A549 (cell line): ENCODE results near the gene OR6B2. TPM values are rescaled to one million over a fixed set of nuclear protein-coding genes. Genes with fewer than 3 reads are reported as not detected.

Source experiments
- ATAC-seq, 2 experiments: fragments of 200-7000 bp in 1 of 2; fragments of >200 bp in 1 of 2; cut with Nextera tagmentation in 1 of 2; cut with Tn5 transposase in 1 of 2; 3 replicates each; pipeline versions ENCODE4 v1.8.0 to v1.9.1; 2018 to 2020; ENCODE audit warnings: mild to moderate bottlenecking in 1 of 2, moderate library complexity in 1 of 2
- CTCF ChIA-PET: fragments of 300-600 bp; sonication (Branson Sonifier 250); formaldehyde crosslinking; extraction: SDS; loops from one replicate; lab custom pipeline; 2021; ENCODE audit warnings: antibody characterized with exemption, inconsistent platforms; lab: Yijun Ruan, JAX
- POLR2A ChIA-PET: fragments of 350-600 bp; formaldehyde crosslinking; extraction: SDS; loops from one replicate; lab custom pipeline; 2021; ENCODE audit warnings: antibody characterized with exemption, inconsistent platforms; lab: Yijun Ruan, JAX
- DNase-seq, 2 experiments: peaks; one replicate each; pipeline versions ENCODE4 v3.0.0 to v3.0.0-alpha.2; 2011 to 2016; ENCODE audit warnings: low read depth in 1 of 2, low spot score in 1 of 2
- FAIRE-seq: peaks from 2 replicates; lab custom pipeline; 2011; peaks lifted over from hg19 to GRCh38; lab: Jason Lieb, UNC
- H3K27ac ChIP-seq, 2 experiments: fragments of >200 bp; sonication (Bioruptor Twin); formaldehyde crosslinking; 3 replicates each; pipeline ENCODE4 v1.5.1; 2016 to 2017
- H3K4me1 ChIP-seq: fragments of >200 bp; sonication (Bioruptor Twin); formaldehyde crosslinking; 3 replicates; pipeline ENCODE4 v1.6.1; 2016
- H3K4me2 ChIP-seq: fragments of >200 bp; sonication (Bioruptor Twin); formaldehyde crosslinking; 3 replicates; pipeline ENCODE4 v1.6.1; 2016
- H3K4me3 ChIP-seq: fragments of >200 bp; sonication (Bioruptor Twin); formaldehyde crosslinking; 3 replicates; pipeline ENCODE4 v1.5.1; 2016
- H3K9me3 ChIP-seq: fragments of >200 bp; sonication (Bioruptor Twin); formaldehyde crosslinking; 3 replicates; pipeline ENCODE4 v1.6.1; 2016
- ATOH8 ChIP-seq: fragments of 250-450 bp; sonication (Bioruptor Pico); IDR thresholded peaks from 2 replicates; pipeline ENCODE4 v1.5.0; 2020; ENCODE audit warnings: low read depth, mild to moderate bottlenecking, moderate library complexity
- BHLHE40 ChIP-seq: IDR thresholded peaks from 2 replicates; pipeline ENCODE4 v1.6.1; 2012; ENCODE audit warnings: low read depth, low read length, inconsistent platforms
- CBX2 ChIP-seq: fragments of 200-600 bp; sonication (generic); IDR thresholded peaks from 2 replicates; pipeline ENCODE4 v1.6.1; 2016; ENCODE audit warnings: low read depth, mild to moderate bottlenecking, borderline replicate concordance
- CHD2 ChIP-seq: fragments of 150-350 bp; IDR thresholded peaks from 2 replicates; pipeline ENCODE4 v1.6.1; 2014; ENCODE audit warnings: low read length; ENCODE audit not compliant: partially characterized antibody
- CTCF ChIP-seq: fragments of >200 bp; sonication (Bioruptor Twin); formaldehyde crosslinking; IDR thresholded peaks from 3 replicates; pipeline ENCODE4 v1.5.1; 2016
- E2F6 ChIP-seq: IDR thresholded peaks from 2 replicates; pipeline ENCODE4 v1.6.1; 2012; ENCODE audit warnings: low read depth, borderline replicate concordance
- EHF ChIP-seq: fragments of 250-450 bp; sonication (Bioruptor Pico); IDR thresholded peaks from 2 replicates; pipeline ENCODE4 v1.5.0; 2020; ENCODE audit warnings: mild to moderate bottlenecking
- EHMT2 ChIP-seq: fragments of 200-600 bp; sonication (generic); IDR thresholded peaks from 2 replicates; pipeline ENCODE4 v1.6.1; 2016; ENCODE audit warnings: antibody characterized with exemption, low read depth, mild to moderate bottlenecking, moderate library complexity
- EP300 ChIP-seq, 2 experiments: fragments of >200 bp; sonication (Bioruptor Twin); formaldehyde crosslinking; IDR thresholded peaks; 2 replicates in 1 of 2; 3 replicates in 1 of 2; pipeline ENCODE4 v1.6.1; 2016 to 2017
- FOSB ChIP-seq: fragments of 250-450 bp; sonication (Bioruptor Pico); IDR thresholded peaks from 2 replicates; pipeline ENCODE4 v1.5.0; 2020; ENCODE audit warnings: mild to moderate bottlenecking, moderate library complexity
- FOSL2 ChIP-seq, 2 experiments: fragments of 450-650 bp in 1 of 2; fragments of >200 bp in 1 of 2; sonication (Bioruptor Twin) in 1 of 2; formaldehyde crosslinking; IDR thresholded peaks; 2 replicates each; pipeline versions ENCODE4 v1.5.0 to v1.6.1; 2016 to 2020; ENCODE audit warnings: mild to moderate bottlenecking in 1 of 2, moderate library complexity in 1 of 2
- FOXS1 ChIP-seq: fragments of 250-450 bp; sonication (Bioruptor Pico); IDR thresholded peaks from 2 replicates; pipeline ENCODE4 v1.5.0; 2020; ENCODE audit warnings: mild to moderate bottlenecking, moderate library complexity
- HDAC2 ChIP-seq: fragments of 200-600 bp; sonication (generic); IDR thresholded peaks from 2 replicates; pipeline ENCODE4 v1.6.1; 2016
- HES2 ChIP-seq: fragments of >200 bp; sonication (Bioruptor Twin); formaldehyde crosslinking; IDR thresholded peaks from 2 replicates; pipeline ENCODE4 v1.6.1; 2016
- HOXA7 ChIP-seq: fragments of 250-450 bp; sonication (Bioruptor Pico); IDR thresholded peaks from 2 replicates; pipeline ENCODE4 v1.5.0; 2020; ENCODE audit warnings: mild to moderate bottlenecking, moderate library complexity
- JUN ChIP-seq, 2 experiments: fragments of >200 bp; sonication (Bioruptor Twin); formaldehyde crosslinking; IDR thresholded peaks; 2 replicates in 1 of 2; 3 replicates in 1 of 2; pipeline ENCODE4 v1.6.1; 2016 to 2017
- KDM1A ChIP-seq: fragments of 200-600 bp; sonication (generic); IDR thresholded peaks from 2 replicates; pipeline ENCODE4 v1.6.1; 2016; ENCODE audit warnings: low read depth, mild to moderate bottlenecking
- KDM5A ChIP-seq: fragments of 200-600 bp; sonication (generic); IDR thresholded peaks from 2 replicates; pipeline ENCODE4 v1.6.1; 2016; ENCODE audit warnings: antibody characterized with exemption, mild to moderate bottlenecking
- MAZ ChIP-seq: fragments of 150-350 bp; IDR thresholded peaks from 2 replicates; pipeline ENCODE4 v1.6.1; 2014; ENCODE audit warnings: antibody characterized with exemption, low read depth, low read length, borderline replicate concordance
- NPAS2 ChIP-seq: fragments of 250-450 bp; sonication (Bioruptor Pico); IDR thresholded peaks from 2 replicates; pipeline ENCODE4 v1.8.0; 2022; ENCODE audit warnings: mild to moderate bottlenecking, moderate library complexity, borderline replicate concordance
- NR3C1 ChIP-seq: fragments of >200 bp; sonication (Bioruptor Twin); formaldehyde crosslinking; IDR thresholded peaks from 3 replicates; pipeline ENCODE4 v1.6.1; 2017
- RAD21 ChIP-seq, 2 experiments: fragments of >200 bp in 1 of 2; sonication (Bioruptor Twin) in 1 of 2; formaldehyde crosslinking in 1 of 2; IDR thresholded peaks in 1 of 2; conservative IDR thresholded peaks in 1 of 2; 2 replicates in 1 of 2; 3 replicates in 1 of 2; pipeline ENCODE4 v1.6.1; 2012 to 2018; ENCODE audit warnings: inconsistent platforms in 1 of 2
- RCOR1 ChIP-seq: fragments of 150-350 bp; IDR thresholded peaks from 2 replicates; pipeline ENCODE4 v1.6.1; 2014; ENCODE audit warnings: antibody characterized with exemption, low read length, low read depth
- SMC3 ChIP-seq: fragments of >200 bp; sonication (Bioruptor Twin); formaldehyde crosslinking; IDR thresholded peaks from 3 replicates; pipeline ENCODE4 v1.6.1; 2018; ENCODE audit warnings: inconsistent platforms
- SREBF2 ChIP-seq: fragments of 450-650 bp; IDR thresholded peaks from 2 replicates; pipeline ENCODE4 v1.6.1; 2014; ENCODE audit warnings: mild to moderate bottlenecking, moderate library complexity
- TP53 ChIP-seq: fragments of 250-450 bp; sonication (Bioruptor Pico); IDR thresholded peaks from 2 replicates; pipeline ENCODE4 v1.5.0; 2021; ENCODE audit warnings: mild to moderate bottlenecking, moderate library complexity
- ZFP36 ChIP-seq: fragments of 450-650 bp; IDR thresholded peaks from 2 replicates; pipeline ENCODE4 v1.6.1; 2014; ENCODE audit warnings: borderline replicate concordance; ENCODE audit not compliant: partially characterized antibody
- ZNF302 ChIP-seq: fragments of 250-450 bp; sonication (Bioruptor Pico); IDR thresholded peaks from 2 replicates; pipeline ENCODE4 v1.9.0; 2021; ENCODE audit warnings: inconsistent platforms, mild to moderate bottlenecking, moderate library complexity
- WGBS: methylation state at CpG from one replicate; pipeline ENCODE4 v1.1.6; 2017; ENCODE audit errors: missing lambda C conversion rate; 5-methylcytosine and 5-hydroxymethylcytosine counted together
- polyA plus RNA-seq, 4 experiments: library from polyadenylated mRNA; depleted of rRNA in 3 of 4; stranded (reverse); fragments of >200 nt; fragmentation: RNase III in 1 of 4; extraction: RNeasy Plus Mini Kit Qiagen cat#74134 plus additional on column Dnase treatment in 1 of 4; gene quantifications; 2 replicates in 3 of 4; 3 replicates in 1 of 4; pipeline ENCODE4 v1.2.3, GENCODE V29; 2011 to 2017
- TF ChIP-seq, protein P1 (sequence below): fragments of 150-350 bp; IDR thresholded peaks from 2 replicates; pipeline ENCODE4 v1.6.1; 2014; ENCODE audit warnings: low read depth, mild to moderate bottlenecking, low read length
- TF ChIP-seq, protein P2 (sequence below): IDR thresholded peaks from 2 replicates; pipeline ENCODE4 v1.6.1; 2012

The OR6B2 gene
- polyA plus RNA-seq, 2 of the 4 experiments (the other 2 are of a cell fraction), result not detected

DNA sequence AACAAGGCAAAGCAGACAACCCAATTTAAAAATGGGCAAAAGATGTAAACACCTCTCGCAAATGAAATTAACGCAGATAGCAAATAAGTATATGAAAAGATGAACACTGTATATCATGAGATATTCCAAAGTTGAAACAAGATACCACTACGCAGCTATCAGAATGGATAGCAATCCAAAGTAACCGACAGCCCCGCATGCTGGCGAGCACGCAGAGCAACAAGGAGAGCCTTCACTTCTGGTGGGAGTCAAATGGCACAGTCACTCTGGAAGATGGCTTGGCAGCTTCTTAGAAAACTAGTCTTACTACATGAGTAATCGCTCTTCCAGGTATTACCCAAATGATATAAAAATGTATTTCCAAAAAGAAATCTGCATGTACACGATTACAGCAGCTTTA lies 6.4 kb downstream of the OR6B2 start:
- 84% methylated on average over 9 of the region's 9 CpGs for WGBS
- FAIRE-seq (no peak), DNase-seq (no peak), ATAC-seq (no peak)
- peak overlapping the region; percentile 85 for H3K4me2 ChIP-seq
- H3K9me3 ChIP-seq, result peaks cover 4% of the 10 kb centered on the region; the same call in 2 of the 3 replicates
- H3K4me3 ChIP-seq, result peak overlapping the region; percentile 98; the same call in 1 of the 3 replicates
- no peak for TF ChIP-seq ATOH8
- TF ChIP-seq NPAS2 (CRISPR knock-in tag), result no peak
- TF ChIP-seq ZFP36, result no peak
- TF ChIP-seq, protein P1, sequence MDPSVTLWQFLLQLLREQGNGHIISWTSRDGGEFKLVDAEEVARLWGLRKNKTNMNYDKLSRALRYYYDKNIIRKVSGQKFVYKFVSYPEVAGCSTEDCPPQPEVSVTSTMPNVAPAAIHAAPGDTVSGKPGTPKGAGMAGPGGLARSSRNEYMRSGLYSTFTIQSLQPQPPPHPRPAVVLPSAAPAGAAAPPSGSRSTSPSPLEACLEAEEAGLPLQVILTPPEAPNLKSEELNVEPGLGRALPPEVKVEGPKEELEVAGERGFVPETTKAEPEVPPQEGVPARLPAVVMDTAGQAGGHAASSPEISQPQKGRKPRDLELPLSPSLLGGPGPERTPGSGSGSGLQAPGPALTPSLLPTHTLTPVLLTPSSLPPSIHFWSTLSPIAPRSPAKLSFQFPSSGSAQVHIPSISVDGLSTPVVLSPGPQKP, result no peak
- no peak for TF ChIP-seq HDAC2
- TF ChIP-seq EHMT2, result no peak
- TF ChIP-seq RCOR1, result no peak
- no peak for TF ChIP-seq RAD21 (conservative IDR thresholded peaks at IDR 0.05 in 1 of 2, IDR thresholded peaks at IDR 0.05 in 1 of 2)
- TF ChIP-seq FOSL2 (IDR thresholded peaks at IDR 0.05), result no peak
- TF ChIP-seq FOSL2 (CRISPR knock-in tag; IDR thresholded peaks at IDR 0.05), result no peak
- no peak for TF ChIP-seq CBX2
- H3K27ac ChIP-seq, result no peak overlapping the region
- H3K4me1 ChIP-seq, result peaks cover 12% of the 10 kb centered on the region
- ChIA-PET POLR2A (no interaction called here), CTCF (interaction anchor here (0.7 to 2.7 kb wide), 2 partner anchors 10 to 742 kb away, joined by 3 to 9 read pairs; no protein-coding TSS in a partner anchor)

DNA sequence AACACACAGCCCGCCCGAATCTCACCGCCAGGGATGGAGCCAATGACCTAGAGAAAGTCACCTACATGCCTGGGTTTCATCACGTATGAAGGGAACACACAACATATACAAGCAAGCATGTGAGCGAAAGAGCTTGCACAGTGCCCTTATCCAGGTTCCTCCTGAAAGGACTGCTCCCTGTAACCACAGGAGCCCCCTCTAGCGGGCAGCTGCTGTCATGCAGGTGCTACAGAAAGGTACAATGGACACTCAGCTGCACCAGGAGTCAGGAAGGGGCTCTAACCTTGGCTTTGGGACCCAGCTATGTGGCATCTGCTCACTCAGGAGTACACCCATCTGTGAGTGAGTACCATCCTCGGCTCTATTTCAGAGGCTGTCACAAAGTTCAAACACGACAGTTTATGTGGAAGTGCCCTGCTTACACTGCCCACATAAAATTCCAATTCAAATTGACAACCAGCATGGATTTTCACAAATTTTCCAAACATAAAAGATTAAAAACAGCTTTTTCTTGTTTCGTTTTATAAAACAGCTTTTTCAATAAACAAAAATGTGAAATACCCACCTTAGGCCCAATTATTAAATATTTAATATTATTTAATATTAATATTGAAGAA lies 8.6 kb downstream of the OR6B2 start:
- ATAC-seq, result peak; percentile 73 to 78; a peak in 5 of 6 replicates
- no peak overlapping the region for H3K4me2 ChIP-seq
- no peak for FAIRE-seq
- peaks cover 4% of the 10 kb centered on the region; the same call in 2 of the 3 replicates for H3K9me3 ChIP-seq
- 48% methylated on average over 9 of the region's 9 CpGs for WGBS
- no peak for TF ChIP-seq FOXS1
- TF ChIP-seq ZNF302 (CRISPR knock-in tag), result no peak
- no peak for TF ChIP-seq EP300 (IDR thresholded peaks at IDR 0.05)
- TF ChIP-seq EHF, result no peak
- TF ChIP-seq MAZ, result no peak
- TF ChIP-seq HES2, result no peak
- TF ChIP-seq CHD2, result no peak
- TF ChIP-seq FOSB (CRISPR knock-in tag), result no peak
- TF ChIP-seq RAD21 (conservative IDR thresholded peaks at IDR 0.05 in 1 of 2, IDR thresholded peaks at IDR 0.05 in 1 of 2), result peak; percentile 28 to 38; a peak in 2 of 5 replicates
- no peak for TF ChIP-seq BHLHE40
- TF ChIP-seq SMC3, result peak; percentile 24; the same call in 1 of the 3 replicates
- TF ChIP-seq CTCF, result peak; percentile 67
- TF ChIP-seq, protein P2, sequence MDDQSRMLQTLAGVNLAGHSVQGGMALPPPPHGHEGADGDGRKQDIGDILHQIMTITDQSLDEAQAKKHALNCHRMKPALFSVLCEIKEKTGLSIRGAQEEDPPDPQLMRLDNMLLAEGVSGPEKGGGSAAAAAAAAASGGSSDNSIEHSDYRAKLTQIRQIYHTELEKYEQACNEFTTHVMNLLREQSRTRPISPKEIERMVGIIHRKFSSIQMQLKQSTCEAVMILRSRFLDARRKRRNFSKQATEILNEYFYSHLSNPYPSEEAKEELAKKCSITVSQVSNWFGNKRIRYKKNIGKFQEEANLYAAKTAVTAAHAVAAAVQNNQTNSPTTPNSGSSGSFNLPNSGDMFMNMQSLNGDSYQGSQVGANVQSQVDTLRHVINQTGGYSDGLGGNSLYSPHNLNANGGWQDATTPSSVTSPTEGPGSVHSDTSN, result no peak
- no peak for TF ChIP-seq HOXA7 (CRISPR knock-in tag)
- TF ChIP-seq NR3C1, result no peak
- no peak for TF ChIP-seq JUN (IDR thresholded peaks at IDR 0.05)
- no peak for TF ChIP-seq SREBF2
- TF ChIP-seq TP53 (CRISPR knock-in tag), result no peak
- TF ChIP-seq KDM5A, result no peak
- no peak for TF ChIP-seq E2F6
- no peak for TF ChIP-seq EHMT2
- no peak for TF ChIP-seq KDM1A
- no peak for TF ChIP-seq HDAC2
- no peak for TF ChIP-seq CBX2
- POLR2A ChIA-PET, result no interaction called here
- H3K4me1 ChIP-seq, result peaks cover 12% of the 10 kb centered on the region
- H3K4me3 ChIP-seq, result no peak overlapping the region
- CTCF ChIA-PET, result interaction anchor here (0.9 to 3.6 kb wide), 15 partner anchors 9 to 932 kb away, joined by 3 to 20 read pairs (median 5); no protein-coding TSS in a partner anchor
- H3K27ac ChIP-seq, result no peak overlapping the region
- peak; percentile 69 to 81 for DNase-seq
